ENCODE results near the gene USP32. TPM values are rescaled to one million over a fixed set of nuclear protein-coding genes. Genes with fewer than 3 reads are reported as not detected.

USP32 gene
- total RNA-seq, 1 experiment from 2014 or later = 73.5 TPM

GRCh38 chr17:60137731-60138130 lies 254.2 kb downstream of the USP32 start:
- Histone ChIP-seq H2BK120ac (ENCODE audit: low read depth, low read length, poor library complexity, severe bottlenecking) (no peak overlapping the region), H3K18ac (ENCODE audit: insufficient read length, low read depth, low read length) (no peak overlapping the region), H4K20me1 (ENCODE audit: control insufficient read depth, insufficient read depth, insufficient read length) (no peaks in the 10 kb centered on the region), H3K23ac (ENCODE audit: insufficient read length, low read depth, low read length) (no peak overlapping the region), H2AFZ (ENCODE audit: low read length) (no peak overlapping the region), H2AK5ac (ENCODE audit: insufficient read length, low read length) (no peak overlapping the region), H2BK15ac (ENCODE audit: low read depth, low read length) (no peak overlapping the region), H3K14ac (ENCODE audit: insufficient read depth, low read length) (no peak overlapping the region), H3K9ac (ENCODE audit: extremely low read depth, insufficient read length, low read length) (no peak overlapping the region), H2BK20ac (ENCODE audit: low read depth, low read length, poor library complexity, severe bottlenecking) (no peak overlapping the region), H3K27ac (ENCODE audit: insufficient read length, low read depth, low read length) (no peak overlapping the region), H3K23me2 (ENCODE audit: insufficient read length, low read depth, low read length, poor library complexity, severe bottlenecking) (peaks cover 25% of the 10 kb centered on the region), H2BK5ac (ENCODE audit: insufficient read length, low read length) (no peak overlapping the region), H4K91ac (ENCODE audit: insufficient read length, low read depth, low read length) (no peak overlapping the region), H3K9me3 (ENCODE audit: control insufficient read depth, low read depth, low read length) (no peaks in the 10 kb centered on the region), H3K4me1 (ENCODE audit: insufficient read depth, low read length) (no peaks in the 10 kb centered on the region), H2BK12ac (ENCODE audit: insufficient read length, low read depth, low read length) (no peak overlapping the region), H3T11ph (ENCODE audit: low read length) (no peak overlapping the region), H4K8ac (replicated peaks; ENCODE audit: insufficient read length, low read depth, low read length) (no peak overlapping the region), H3K4me2 (ENCODE audit: insufficient read depth, insufficient read length, low read length) (no peak overlapping the region), H3K79me2 (ENCODE audit: insufficient read depth, low read length) (no peaks in the 10 kb centered on the region), H3K79me1 (ENCODE audit: insufficient read depth, low read depth, low read length, poor library complexity, severe bottlenecking) (no peaks in the 10 kb centered on the region), H4K5ac (ENCODE audit: insufficient read length, low read depth, low read length) (no peak overlapping the region), H3K27me3 (ENCODE audit: insufficient read depth, low read length) (peaks cover 46% of the 10 kb centered on the region), H3K56ac (ENCODE audit: insufficient read length, low read depth, low read length) (no peak overlapping the region), H3K4ac (ENCODE audit: low read depth, low read length) (no peak overlapping the region)
- WGBS (ENCODE audit: extremely low coverage, insufficient read length, low lambda C conversion rate) = no CpG with 5 or more reads among the region's 1 CpG
- Mint-ChIP-seq H3K36me3 (ENCODE audit: insufficient read depth in 1 of 3, low read depth in 3 of 3) (peaks cover 2 to 4% (median 3%) of the 10 kb centered on the region in 3 experiments; a peak in 6 of 7 replicates), H3K9me3 (peaks cover 0 to 2% of the 10 kb centered on the region in 2 experiments; a peak in 2 of 5 replicates), H3K27me3 (ENCODE audit: low read depth) (peaks cover 78% of the 10 kb centered on the region), H3K4me3 (no peak overlapping the region), H3K27ac (no peak overlapping the region; a peak in 1 of 7 replicates), H3K4me1 (peaks cover 28 to 42% of the 10 kb centered on the region in 2 experiments)
- no peak for TF ChIP-seq CTCF (conservative IDR thresholded peaks at IDR 0.05)
- DNase-seq = no peak
